H9 (cell line): ENCODE results near the gene KREMEN2. TPM values are rescaled to one million over a fixed set of nuclear protein-coding genes. Genes with fewer than 3 reads are reported as not detected.

ENCODE experiments used
- DNase-seq: peaks from one replicate; pipeline ENCODE4 v3.0.0-alpha.2; 2017
- H2AFZ ChIP-seq: one replicate; pipeline ENCODE4 v1.6.1; 2013; ENCODE audit warnings: mild to moderate bottlenecking, low read length, control low read depth, moderate library complexity
- H2AK5ac ChIP-seq: 2 replicates; pipeline ENCODE4 v1.6.1; 2013; ENCODE audit warnings: low read length, control low read depth, mixed read lengths; ENCODE audit not compliant: insufficient read length
- H2BK120ac ChIP-seq: one replicate; pipeline ENCODE4 v1.6.1; 2013; ENCODE audit warnings: low read depth, mild to moderate bottlenecking, low read length, control low read depth, inconsistent platforms; ENCODE audit not compliant: poor library complexity, severe bottlenecking
- H2BK12ac ChIP-seq: 2 replicates; pipeline ENCODE4 v1.6.1; 2013; ENCODE audit warnings: low read length, control low read depth, mixed read lengths, low read depth; ENCODE audit not compliant: insufficient read length
- H2BK15ac ChIP-seq: 2 replicates; pipeline ENCODE4 v1.6.1; 2013; ENCODE audit warnings: low read depth, low read length, control low read depth
- H2BK20ac ChIP-seq: one replicate; pipeline ENCODE4 v1.6.1; 2013; ENCODE audit warnings: low read depth, mild to moderate bottlenecking, low read length, control low read depth, inconsistent platforms; ENCODE audit not compliant: poor library complexity, severe bottlenecking
- H2BK5ac ChIP-seq: 2 replicates; pipeline ENCODE4 v1.6.1; 2013; ENCODE audit warnings: low read length, control low read depth, mixed read lengths; ENCODE audit not compliant: insufficient read length
- H3K14ac ChIP-seq: 2 replicates; pipeline ENCODE4 v1.6.1; 2013; ENCODE audit warnings: low read length, control low read depth; ENCODE audit not compliant: insufficient read depth
- H3K18ac ChIP-seq: 2 replicates; pipeline ENCODE4 v1.6.1; 2013; ENCODE audit warnings: low read depth, mild to moderate bottlenecking, mixed read lengths, low read length, control low read depth; ENCODE audit not compliant: insufficient read length
- H3K23ac ChIP-seq: 2 replicates; pipeline ENCODE4 v1.6.1; 2013; ENCODE audit warnings: low read length, control low read depth, mixed read lengths, low read depth; ENCODE audit not compliant: insufficient read length
- H3K23me2 ChIP-seq: 2 replicates; pipeline ENCODE4 v1.6.1; 2013; ENCODE audit warnings: low read depth, mild to moderate bottlenecking, mixed read lengths, low read length, control low read depth; ENCODE audit not compliant: insufficient read length, poor library complexity, severe bottlenecking
- H3K27ac ChIP-seq: 2 replicates; pipeline ENCODE4 v1.5.1; 2013; ENCODE audit warnings: low read length, control low read depth, mixed read lengths, low read depth; ENCODE audit not compliant: insufficient read length
- H3K27me3 ChIP-seq: 2 replicates; pipeline ENCODE4 v1.6.1; 2013; ENCODE audit warnings: low read length, control low read depth, inconsistent platforms; ENCODE audit not compliant: insufficient read depth
- H3K4ac ChIP-seq: 2 replicates; pipeline ENCODE4 v1.6.1; 2013; ENCODE audit warnings: low read depth, mild to moderate bottlenecking, control low read depth, inconsistent platforms, low read length, moderate library complexity
- H3K4me1 ChIP-seq: 2 replicates; pipeline ENCODE4 v1.6.1; 2013; ENCODE audit warnings: low read length, control low read depth, inconsistent platforms; ENCODE audit not compliant: insufficient read depth
- H3K4me2 ChIP-seq: 2 replicates; pipeline ENCODE4 v1.6.1; 2013; ENCODE audit warnings: low read length, control low read depth, mixed read lengths; ENCODE audit not compliant: insufficient read length, insufficient read depth
- H3K56ac ChIP-seq: 2 replicates; pipeline ENCODE4 v1.6.1; 2013; ENCODE audit warnings: low read depth, mild to moderate bottlenecking, mixed read lengths, low read length, control low read depth; ENCODE audit not compliant: insufficient read length
- H3K79me1 ChIP-seq: 2 replicates; pipeline ENCODE4 v1.6.1; 2013; ENCODE audit warnings: low read depth, mild to moderate bottlenecking, moderate library complexity, low read length, control low read depth, inconsistent platforms; ENCODE audit not compliant: insufficient read depth, poor library complexity, severe bottlenecking
- H3K79me2 ChIP-seq: 2 replicates; pipeline ENCODE4 v1.6.1; 2013; ENCODE audit warnings: low read length, control low read depth, inconsistent platforms; ENCODE audit not compliant: insufficient read depth
- H3K9ac ChIP-seq: 2 replicates; pipeline ENCODE4 v1.6.1; 2013; ENCODE audit warnings: low read length, control low read depth, mixed read lengths; ENCODE audit not compliant: insufficient read length; ENCODE audit errors: extremely low read depth
- H3K9me3 ChIP-seq: one replicate; pipeline ENCODE4 v1.6.1; 2013; ENCODE audit warnings: low read depth, low read length, inconsistent platforms; ENCODE audit not compliant: control insufficient read depth
- H3T11ph ChIP-seq: one replicate; pipeline ENCODE4 v1.6.1; 2013; ENCODE audit warnings: mild to moderate bottlenecking, low read length, control low read depth, inconsistent platforms
- H4K20me1 ChIP-seq: one replicate; pipeline ENCODE4 v1.6.1; 2013; ENCODE audit not compliant: control insufficient read depth, insufficient read length, insufficient read depth
- H4K5ac ChIP-seq: 2 replicates; pipeline ENCODE4 v1.6.1; 2013; ENCODE audit warnings: low read depth, mild to moderate bottlenecking, mixed read lengths, low read length, control low read depth; ENCODE audit not compliant: insufficient read length
- H4K8ac ChIP-seq: replicated peaks from 2 replicates; pipeline ENCODE4 v1.6.1; 2013; ENCODE audit warnings: low read length, control low read depth, mixed read lengths, low read depth; ENCODE audit not compliant: insufficient read length
- H4K91ac ChIP-seq: 2 replicates; pipeline ENCODE4 v1.6.1; 2013; ENCODE audit warnings: low read depth, mild to moderate bottlenecking, moderate library complexity, mixed read lengths, low read length, control low read depth; ENCODE audit not compliant: insufficient read length
- H3K27ac Mint-ChIP-seq, 3 experiments: 2 replicates in 2 of 3; 3 replicates in 1 of 3; pipeline ENCODE4 v1.8.0; 2020 to 2021; ENCODE audit warnings: mixed read lengths in 3 of 3, mild to moderate bottlenecking in 1 of 3, moderate library complexity in 1 of 3
- H3K27me3 Mint-ChIP-seq: 2 replicates; pipeline ENCODE4 v1.8.0; 2021; ENCODE audit warnings: low read depth, mild to moderate bottlenecking, moderate library complexity, mixed read lengths
- H3K36me3 Mint-ChIP-seq, 3 experiments: 2 replicates in 2 of 3; 3 replicates in 1 of 3; pipeline ENCODE4 v1.8.0; 2020 to 2021; ENCODE audit warnings: low read depth in 3 of 3, mixed read lengths in 3 of 3; ENCODE audit not compliant: insufficient read depth in 1 of 3
- H3K4me1 Mint-ChIP-seq, 2 experiments: 2 replicates each; pipeline ENCODE4 v1.8.0; 2020; ENCODE audit warnings: mixed read lengths in 2 of 2
- H3K4me3 Mint-ChIP-seq, 2 experiments: 2 replicates in 1 of 2; 3 replicates in 1 of 2; pipeline ENCODE4 v1.8.0; 2020 to 2021; ENCODE audit warnings: mild to moderate bottlenecking in 2 of 2, mixed read lengths in 2 of 2, moderate library complexity in 1 of 2
- H3K9me3 Mint-ChIP-seq, 2 experiments: 2 replicates in 1 of 2; 3 replicates in 1 of 2; pipeline ENCODE4 v1.8.0; 2020; ENCODE audit warnings: mild to moderate bottlenecking in 2 of 2, mixed read lengths in 2 of 2, moderate library complexity in 1 of 2
- CTCF ChIP-seq: fragments of 200-600 bp; sonication (generic); conservative IDR thresholded peaks from 3 replicates; pipeline ENCODE4 v1.8.0; 2021; ENCODE audit warnings: antibody characterized with exemption, mild to moderate bottlenecking
- WGBS: extraction: QIAGEN DNeasy Blood & Tissue Kit; methylation state at CpG from one replicate; pipeline ENCODE4 v1.1.7; 2013; ENCODE audit warnings: missing lambda C conversion rate, low lambda C conversion rate, mixed read lengths; ENCODE audit not compliant: insufficient read length; ENCODE audit errors: extremely low coverage; 5-methylcytosine and 5-hydroxymethylcytosine counted together
- total RNA-seq: library from RNA; stranded (reverse); gene quantifications from 2 replicates; pipeline ENCODE4 v1.2.1, GENCODE V29; 2021

Gene KREMEN2
- total RNA-seq, 1 experiment from 2014 or later, result 12.8 TPM

GRCh38 chr16:2964475-2965336 is 631 bp downstream of the KREMEN2 start:
- no peak overlapping the region for H3K27ac Mint-ChIP-seq
- Histone ChIP-seq H2AFZ (no peak overlapping the region), H4K20me1 (no peaks in the 10 kb centered on the region), H4K5ac (no peak overlapping the region), H2BK20ac (no peak overlapping the region), H3K79me1 (no peaks in the 10 kb centered on the region), H3T11ph (no peak overlapping the region), H3K14ac (no peak overlapping the region), H3K23me2 (peaks cover 15% of the 10 kb centered on the region), H4K91ac (no peak overlapping the region), H3K9me3 (no peaks in the 10 kb centered on the region), H3K4me1 (no peaks in the 10 kb centered on the region; the same call in 1 of the 2 replicates), H3K56ac (no peak overlapping the region), H2AK5ac (no peak overlapping the region), H2BK120ac (no peak overlapping the region), H3K9ac (no peak overlapping the region), H3K23ac (no peak overlapping the region), H3K18ac (no peak overlapping the region), H2BK12ac (no peak overlapping the region), H3K27ac (no peak overlapping the region), H3K4ac (no peak overlapping the region), H3K79me2 (no peaks in the 10 kb centered on the region), H3K4me2 (peak overlapping the region; percentile 24), H2BK5ac (no peak overlapping the region), H4K8ac (no peak overlapping the region), H3K27me3 (no peaks in the 10 kb centered on the region), H2BK15ac (no peak overlapping the region)
- WGBS, result no CpG with 5 or more reads among the region's 68 CpGs
- no peaks in the 10 kb centered on the region; a peak in 1 of 5 replicates for H3K9me3 Mint-ChIP-seq
- peak overlapping the region; percentile 84 to 94 for H3K4me3 Mint-ChIP-seq
- peaks cover 11 to 15% of the 10 kb centered on the region in 2 experiments for H3K4me1 Mint-ChIP-seq
- H3K36me3 Mint-ChIP-seq, result peaks cover 0 to 7% (median 0%) of the 10 kb centered on the region in 3 experiments; a peak in 2 of 7 replicates
- DNase-seq, result peak; percentile 98
- TF ChIP-seq CTCF, result 0 out of 3 replicates have a peak, but pooled peaks have one; percentile 15
- H3K27me3 Mint-ChIP-seq, result peaks cover 27% of the 10 kb centered on the region
